Astrocyte of the cerebellum (primary cell): ENCODE measurements around the gene ERAP2.

ENCODE experiments used
- DNase-seq: peaks from one replicate; pipeline ENCODE4 v3.0.0-alpha.2; 2011; ENCODE audit warnings: low read depth
- H3K4me3 ChIP-seq: 2 replicates; pipeline ENCODE4 v1.5.1; 2011; ENCODE audit warnings: mild to moderate bottlenecking, low read depth, low read length, moderate library complexity
- CTCF ChIP-seq: IDR thresholded peaks from 2 replicates; pipeline ENCODE4 v1.5.1; 2012; ENCODE audit warnings: low read length, low read depth, moderate library complexity, mild to moderate bottlenecking; ENCODE audit errors: missing control alignments
- in situ Hi-C: cut with HindIII; loops from 2 replicates; pipeline ENCODE4 v1.10.0; 2017; ENCODE audit warnings: low sequenced_read_pairs

ERAP2 gene

GRCh38 chr5:96901841-96902240 is 25.5 kb downstream of the ERAP2 start:
- no peak for DNase-seq
- in situ Hi-C loops, result no loop called here
- no peak overlapping the region for H3K4me3 ChIP-seq
- no peak for TF ChIP-seq CTCF

- in situ Hi-C loops, result no loop called here
- no peak overlapping the region for H3K4me3 ChIP-seq
- TF ChIP-seq CTCF, result no peak
- no peak for DNase-seq
Measured at GRCh38 chr5:96902876-96903275, 26.6 kb downstream of the ERAP2 start.

GRCh38 chr5:96903300-96903699 is 27.0 kb downstream of the ERAP2 start:
- in situ Hi-C loops, result no loop called here
- DNase-seq, result no peak
- no peak for TF ChIP-seq CTCF
- H3K4me3 ChIP-seq, result no peak overlapping the region

GRCh38 chr5:96904054-96904931 is 28.0 kb downstream of the ERAP2 start:
- TF ChIP-seq CTCF, result no peak
- in situ Hi-C loops, result no loop called here
- H3K4me3 ChIP-seq, result no peak overlapping the region
- no peak for DNase-seq

- DNase-seq, result no peak
- in situ Hi-C loops, result no loop called here
- no peak for TF ChIP-seq CTCF
- H3K4me3 ChIP-seq, result no peak overlapping the region
Measured at GRCh38 chr5:96905864-96906263, 29.6 kb downstream of the ERAP2 start.

GRCh38 chr5:96909003-96909402 is 32.7 kb downstream of the ERAP2 start:
- H3K4me3 ChIP-seq, result no peak overlapping the region
- in situ Hi-C loops, result no loop called here
- no peak for DNase-seq
- TF ChIP-seq CTCF, result no peak
